HCT116 (cell line): Measurements from ENCODE around the gene PNO1. TPM values are rescaled to one million over a fixed set of nuclear protein-coding genes. Genes with fewer than 3 reads are reported as not detected.

Source experiments
- ATAC-seq: fragments of 200-7000 bp; cut with Tn5 transposase; 2 replicates; pipeline ENCODE4 v1.9.1; 2020; ENCODE audit warnings: mild to moderate bottlenecking, moderate library complexity
- BruUV-seq: library from RNA; stranded (reverse); fragments of 400-500 nt; replicated peaks from 2 replicates; lab custom pipeline; 2021; lab: Mats Ljungman, UMichigan
- CTCF ChIA-PET: fragments of 300-600 bp; sonication (Branson Sonifier 250); formaldehyde crosslinking; loops from one replicate; lab custom pipeline; 2021; ENCODE audit warnings: antibody characterized with exemption; lab: Charles Lee
- POLR2A ChIA-PET: fragments of 300-600, 350-600 bp; sonication (Branson Sonifier 250); formaldehyde crosslinking; loops from one replicate; lab custom pipeline; 2021; ENCODE audit warnings: antibody characterized with exemption; lab: Charles Lee
- RAD21 ChIA-PET, 2 experiments: fragments of 300-600 bp; sonication (Branson Sonifier 250); formaldehyde crosslinking; loops; one replicate each; lab custom pipeline; 2023; ENCODE audit warnings: low total read pairs in 2 of 2; ENCODE audit not compliant: uncharacterized antibody in 2 of 2, unreplicated experiment in 2 of 2, low non-redundant PET in 1 of 2; lab: Charles Lee
- DNase-seq: peaks from one replicate; pipeline ENCODE4 v3.0.0-alpha.2; 2010; ENCODE audit warnings: low read depth, low spot score
- H2AFZ ChIP-seq: fragments of 200-600 bp; shearing (Covaris generic), sonication (generic); 2 replicates; pipeline ENCODE4 v1.6.1; 2017; ENCODE audit warnings: low read depth, mixed run types, mixed read lengths, antibody characterized with exemption, low read length; ENCODE audit not compliant: poor library complexity, severe bottlenecking
- H3K27ac ChIP-seq: 2 replicates; pipeline ENCODE4 v1.5.1; 2012; ENCODE audit warnings: low read depth, low read length
- H3K27me3 ChIP-seq: fragments of 200-600 bp; sonication (generic); 2 replicates; pipeline ENCODE4 v1.6.1; 2016; ENCODE audit warnings: mixed run types, low read length, mixed read lengths; ENCODE audit not compliant: insufficient read depth
- H3K36me3 ChIP-seq, 2 experiments: fragments of 200-500 bp in 1 of 2; fragments of 200-600 bp in 1 of 2; sonication (Bioruptor generic) in 1 of 2; sonication (generic) in 1 of 2; 2 replicates each; pipeline versions ENCODE4 v1.5.1 to v1.6.1; 2014 to 2016; ENCODE audit warnings: low read length in 2 of 2, inconsistent platforms in 1 of 2, mixed read lengths in 1 of 2, mixed run types in 1 of 2; ENCODE audit not compliant: insufficient read depth in 2 of 2, control insufficient read depth in 1 of 2
- H3K4me1 ChIP-seq, 2 experiments: fragments of 200-600 bp in 1 of 2; sonication (generic) in 1 of 2; 2 replicates each; pipeline versions ENCODE4 v1.5.1 to v1.6.1; 2012 to 2017; ENCODE audit warnings: low read length in 2 of 2, inconsistent platforms in 1 of 2, mild to moderate bottlenecking in 1 of 2, mixed read lengths in 1 of 2, mixed run types in 1 of 2, moderate library complexity in 1 of 2; ENCODE audit not compliant: insufficient read depth in 2 of 2, control insufficient read depth in 1 of 2
- H3K4me2 ChIP-seq: fragments of 200-600 bp; sonication (generic); 2 replicates; pipeline ENCODE4 v1.6.1; 2017; ENCODE audit warnings: mixed run types, low read length, mixed read lengths
- H3K4me3 ChIP-seq, 2 experiments: fragments of 200-600 bp in 1 of 2; sonication (generic) in 1 of 2; replicated peaks in 1 of 2; 2 replicates each; pipeline ENCODE4 v1.5.1; 2011 to 2016; ENCODE audit warnings: low read length in 2 of 2, control low read depth in 1 of 2, low read depth in 1 of 2, mild to moderate bottlenecking in 1 of 2, mixed read lengths in 1 of 2, mixed run types in 1 of 2
- H3K79me2 ChIP-seq: fragments of 200-600 bp; sonication (generic); 2 replicates; pipeline ENCODE4 v1.6.1; 2017; ENCODE audit warnings: mild to moderate bottlenecking, mixed run types, low read length, moderate library complexity, mixed read lengths; ENCODE audit not compliant: insufficient read depth
- H3K9ac ChIP-seq: fragments of 200-600 bp; sonication (generic); 2 replicates; pipeline ENCODE4 v1.6.1; 2016; ENCODE audit warnings: low read length, mixed read lengths
- H3K9me2 ChIP-seq: fragments of 200-600 bp; sonication (generic), shearing (Covaris generic); 2 replicates; pipeline ENCODE4 v1.6.1; 2017; ENCODE audit warnings: mixed run types, mild to moderate bottlenecking, moderate library complexity; ENCODE audit not compliant: insufficient read depth
- H3K9me3 ChIP-seq, 2 experiments: fragments of 200-500 bp in 1 of 2; fragments of 200-600 bp in 1 of 2; sonication (Bioruptor generic) in 1 of 2; sonication (generic) in 1 of 2; 2 replicates each; pipeline ENCODE4 v1.6.1; 2014 to 2017; ENCODE audit warnings: low read length in 2 of 2, mixed read lengths in 2 of 2, inconsistent platforms in 1 of 2, low read depth in 1 of 2, mild to moderate bottlenecking in 1 of 2, mixed run types in 1 of 2, moderate library complexity in 1 of 2; ENCODE audit not compliant: control insufficient read depth in 1 of 2, insufficient read depth in 1 of 2
- H4K20me1 ChIP-seq: fragments of 200-600 bp; sonication (generic), shearing (Covaris generic); 2 replicates; pipeline ENCODE4 v1.6.1; 2017; ENCODE audit warnings: mixed run types, mild to moderate bottlenecking, moderate library complexity; ENCODE audit not compliant: insufficient read depth
- ATF3 ChIP-seq: IDR thresholded peaks from 2 replicates; pipeline ENCODE4 v1.6.1; 2012
- CBX3 ChIP-seq: IDR thresholded peaks from 2 replicates; pipeline ENCODE4 v1.6.1; 2012; ENCODE audit warnings: low read depth
- ELF1 ChIP-seq: IDR thresholded peaks from 2 replicates; pipeline ENCODE4 v1.6.1; 2012; ENCODE audit warnings: low read depth, borderline replicate concordance
- EZH2 ChIP-seq: fragments of 200-600 bp; sonication (generic); IDR thresholded peaks from 2 replicates; pipeline ENCODE4 v1.6.1; 2017; ENCODE audit warnings: antibody characterized with exemption, mixed run types
- EZH2phosphoT487 ChIP-seq: fragments of 200-600 bp; IDR thresholded peaks from 2 replicates; pipeline ENCODE4 v1.6.1; 2018; ENCODE audit warnings: antibody characterized with exemption, borderline replicate concordance
- FOSL1 ChIP-seq: IDR thresholded peaks from 2 replicates; pipeline ENCODE4 v1.6.1; 2012; ENCODE audit warnings: low read depth
- JUND ChIP-seq: IDR thresholded peaks from 2 replicates; pipeline ENCODE4 v1.6.1; 2012
- POLR2A ChIP-seq: IDR thresholded peaks from 2 replicates; pipeline ENCODE4 v1.7.0; 2011; ENCODE audit warnings: borderline replicate concordance; ENCODE audit not compliant: insufficient read depth, insufficient read length; ENCODE audit errors: extremely low read depth
- POLR2AphosphoS5 ChIP-seq: IDR thresholded peaks from 2 replicates; pipeline ENCODE4 v1.6.1; 2011; ENCODE audit warnings: mild to moderate bottlenecking, low read depth, low read length, moderate library complexity
- RAD21 ChIP-seq: IDR thresholded peaks from 2 replicates; pipeline ENCODE4 v1.6.1; 2012; ENCODE audit warnings: low read depth, mild to moderate bottlenecking
- SIN3A ChIP-seq: IDR thresholded peaks from 2 replicates; pipeline ENCODE4 v1.6.1; 2012; ENCODE audit warnings: low read depth
- SRF ChIP-seq: IDR thresholded peaks from 2 replicates; pipeline ENCODE4 v1.6.1; 2012; ENCODE audit warnings: low read depth
- TCF7L2 ChIP-seq: IDR thresholded peaks from 2 replicates; pipeline ENCODE4 v1.7.0; 2011; ENCODE audit warnings: borderline replicate concordance, inconsistent platforms; ENCODE audit not compliant: insufficient read depth, insufficient read length; ENCODE audit errors: extremely low read depth
- YY1 ChIP-seq: IDR thresholded peaks from 2 replicates; pipeline ENCODE4 v1.6.1; 2011; ENCODE audit warnings: low read length, low read depth, moderate library complexity, mild to moderate bottlenecking; ENCODE audit not compliant: insufficient replicate concordance; ENCODE audit errors: extremely low read depth
- ZNF274 ChIP-seq: fragments of 200-500 bp; sonication (Bioruptor generic); IDR thresholded peaks from 2 replicates; pipeline ENCODE4 v1.6.1; 2014; ENCODE audit warnings: mild to moderate bottlenecking, low read depth, low read length, inconsistent platforms
- intact Hi-C: fragments of 100-400 bp; cut with micrococcal nuclease; formaldehyde crosslinking; loops from 2 replicates; pipeline ENCODE4 v1.10.0; 2022
- total RNA-seq: library from RNA; stranded (reverse); gene quantifications from one replicate; pipeline ENCODE4 v1.2.1, GENCODE V29; 2021; ENCODE audit not compliant: unreplicated experiment
- TF ChIP-seq, protein P1 (sequence below), 3 experiments: fragments of 200-600 bp in 1 of 3; sonication (generic) in 1 of 3; IDR thresholded peaks in 2 of 3; conservative IDR thresholded peaks in 1 of 3; 2 replicates each; pipeline ENCODE4 v1.5.1; 2012 to 2017; ENCODE audit warnings: low read depth in 2 of 3, low read length in 2 of 3, antibody characterized with exemption in 1 of 3, borderline replicate concordance in 1 of 3, control low read depth in 1 of 3, mild to moderate bottlenecking in 1 of 3, mixed read lengths in 1 of 3, mixed run types in 1 of 3, moderate library complexity in 1 of 3; ENCODE audit not compliant: insufficient read depth in 1 of 3
- TF ChIP-seq, protein P2 (sequence below): IDR thresholded peaks from 2 replicates; pipeline ENCODE4 v1.6.1; 2012; ENCODE audit warnings: low read depth
- TF ChIP-seq, protein P3 (sequence below): IDR thresholded peaks from 2 replicates; pipeline ENCODE4 v1.6.1; 2012

The PNO1 gene
- total RNA-seq, 1 experiment from 2014 or later: 23.3 TPM

DNA sequence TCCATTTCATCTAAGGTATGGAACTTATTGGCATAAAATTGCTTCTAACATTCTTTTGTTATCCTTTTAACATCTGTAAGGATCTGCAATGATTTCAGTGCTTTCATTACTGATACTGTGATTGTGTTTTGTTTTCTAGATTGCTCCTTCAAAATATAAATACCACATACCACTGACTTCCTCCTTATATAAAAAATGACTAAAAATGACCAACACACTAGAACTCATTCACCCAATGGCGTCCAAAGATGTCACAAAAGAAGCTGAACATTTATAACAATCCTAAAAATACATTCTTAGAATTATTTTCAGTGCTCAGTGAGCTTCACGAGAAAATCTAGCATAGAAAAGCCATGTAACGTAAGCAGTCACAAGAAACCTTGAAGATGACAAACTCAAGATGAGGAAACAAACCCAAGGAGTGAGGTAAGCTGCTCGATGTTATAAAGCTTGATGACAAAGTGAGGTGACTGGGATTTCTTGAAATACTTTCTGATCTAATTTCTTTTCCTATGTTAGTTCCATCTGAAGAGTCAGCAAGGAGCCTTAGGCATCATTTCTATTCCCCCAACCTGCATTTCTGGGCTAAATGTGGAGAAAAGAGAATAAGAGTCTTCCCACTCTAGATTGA is 42.6 kb downstream of the PNO1 start:
- intact Hi-C loops: no loop called here

More for the DNA sequence above, 42.6 kb downstream of the PNO1 start:
- Histone ChIP-seq H3K9me3 (no peaks in the 10 kb centered on the region), H3K9me2 (no peaks in the 10 kb centered on the region), H3K4me2 (no peak overlapping the region), H3K4me3 (no peak overlapping the region), H3K4me1 (peaks cover 0 to under 1% of the 10 kb centered on the region in 2 experiments; a peak in 1 of 4 replicates), H3K79me2 (peaks cover 89% of the 10 kb centered on the region), H3K27me3 (no peaks in the 10 kb centered on the region), H3K27ac (no peak overlapping the region), H4K20me1 (peaks cover 23% of the 10 kb centered on the region), H3K36me3 (no peaks in the 10 kb centered on the region), H2AFZ (no peak overlapping the region), H3K9ac (no peak overlapping the region)
- ChIA-PET RAD21 (no interaction called here), POLR2A (no interaction called here), CTCF (no interaction called here)
- no peak for DNase-seq
- no peak for TF ChIP-seq EZH2phosphoT487
- no peak for TF ChIP-seq CBX3
- TF ChIP-seq RAD21: no peak
- no peak for TF ChIP-seq TCF7L2
- no peak for TF ChIP-seq JUND
- no peak for TF ChIP-seq ELF1
- TF ChIP-seq, protein P1, sequence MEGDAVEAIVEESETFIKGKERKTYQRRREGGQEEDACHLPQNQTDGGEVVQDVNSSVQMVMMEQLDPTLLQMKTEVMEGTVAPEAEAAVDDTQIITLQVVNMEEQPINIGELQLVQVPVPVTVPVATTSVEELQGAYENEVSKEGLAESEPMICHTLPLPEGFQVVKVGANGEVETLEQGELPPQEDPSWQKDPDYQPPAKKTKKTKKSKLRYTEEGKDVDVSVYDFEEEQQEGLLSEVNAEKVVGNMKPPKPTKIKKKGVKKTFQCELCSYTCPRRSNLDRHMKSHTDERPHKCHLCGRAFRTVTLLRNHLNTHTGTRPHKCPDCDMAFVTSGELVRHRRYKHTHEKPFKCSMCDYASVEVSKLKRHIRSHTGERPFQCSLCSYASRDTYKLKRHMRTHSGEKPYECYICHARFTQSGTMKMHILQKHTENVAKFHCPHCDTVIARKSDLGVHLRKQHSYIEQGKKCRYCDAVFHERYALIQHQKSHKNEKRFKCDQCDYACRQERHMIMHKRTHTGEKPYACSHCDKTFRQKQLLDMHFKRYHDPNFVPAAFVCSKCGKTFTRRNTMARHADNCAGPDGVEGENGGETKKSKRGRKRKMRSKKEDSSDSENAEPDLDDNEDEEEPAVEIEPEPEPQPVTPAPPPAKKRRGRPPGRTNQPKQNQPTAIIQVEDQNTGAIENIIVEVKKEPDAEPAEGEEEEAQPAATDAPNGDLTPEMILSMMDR (IDR thresholded peaks at IDR 0.05 in 2 of 3, conservative IDR thresholded peaks at IDR 0.05 in 1 of 3; ENCODE audit: borderline replicate concordance in 1 of 3, insufficient read depth in 1 of 3, low read depth in 2 of 3, low read length in 2 of 3): no peak
- TF ChIP-seq ATF3: no peak
- TF ChIP-seq POLR2A: no peak
- TF ChIP-seq SRF: no peak
- TF ChIP-seq, protein P2, sequence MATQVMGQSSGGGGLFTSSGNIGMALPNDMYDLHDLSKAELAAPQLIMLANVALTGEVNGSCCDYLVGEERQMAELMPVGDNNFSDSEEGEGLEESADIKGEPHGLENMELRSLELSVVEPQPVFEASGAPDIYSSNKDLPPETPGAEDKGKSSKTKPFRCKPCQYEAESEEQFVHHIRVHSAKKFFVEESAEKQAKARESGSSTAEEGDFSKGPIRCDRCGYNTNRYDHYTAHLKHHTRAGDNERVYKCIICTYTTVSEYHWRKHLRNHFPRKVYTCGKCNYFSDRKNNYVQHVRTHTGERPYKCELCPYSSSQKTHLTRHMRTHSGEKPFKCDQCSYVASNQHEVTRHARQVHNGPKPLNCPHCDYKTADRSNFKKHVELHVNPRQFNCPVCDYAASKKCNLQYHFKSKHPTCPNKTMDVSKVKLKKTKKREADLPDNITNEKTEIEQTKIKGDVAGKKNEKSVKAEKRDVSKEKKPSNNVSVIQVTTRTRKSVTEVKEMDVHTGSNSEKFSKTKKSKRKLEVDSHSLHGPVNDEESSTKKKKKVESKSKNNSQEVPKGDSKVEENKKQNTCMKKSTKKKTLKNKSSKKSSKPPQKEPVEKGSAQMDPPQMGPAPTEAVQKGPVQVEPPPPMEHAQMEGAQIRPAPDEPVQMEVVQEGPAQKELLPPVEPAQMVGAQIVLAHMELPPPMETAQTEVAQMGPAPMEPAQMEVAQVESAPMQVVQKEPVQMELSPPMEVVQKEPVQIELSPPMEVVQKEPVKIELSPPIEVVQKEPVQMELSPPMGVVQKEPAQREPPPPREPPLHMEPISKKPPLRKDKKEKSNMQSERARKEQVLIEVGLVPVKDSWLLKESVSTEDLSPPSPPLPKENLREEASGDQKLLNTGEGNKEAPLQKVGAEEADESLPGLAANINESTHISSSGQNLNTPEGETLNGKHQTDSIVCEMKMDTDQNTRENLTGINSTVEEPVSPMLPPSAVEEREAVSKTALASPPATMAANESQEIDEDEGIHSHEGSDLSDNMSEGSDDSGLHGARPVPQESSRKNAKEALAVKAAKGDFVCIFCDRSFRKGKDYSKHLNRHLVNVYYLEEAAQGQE: no peak
- TF ChIP-seq ZNF274: no peak
- no peak for TF ChIP-seq SIN3A
- no peak for TF ChIP-seq FOSL1
- TF ChIP-seq YY1: no peak
- no peak for TF ChIP-seq POLR2AphosphoS5
- TF ChIP-seq, protein P3, sequence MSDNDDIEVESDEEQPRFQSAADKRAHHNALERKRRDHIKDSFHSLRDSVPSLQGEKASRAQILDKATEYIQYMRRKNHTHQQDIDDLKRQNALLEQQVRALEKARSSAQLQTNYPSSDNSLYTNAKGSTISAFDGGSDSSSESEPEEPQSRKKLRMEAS: no peak
- TF ChIP-seq EZH2: no peak
- ATAC-seq: no peak
- no TSS peak for BruUV-seq
